HG03469 (cell line): ENCODE data around the gene H2AZ2.
"Not testable (repeated sequence)": the region's sequence is repeated elsewhere in the genome, so short reads cannot be mapped to it uniquely, and the experiment has no call there.

Experiments used
- ATAC-seq: cut with Tn5 transposase; IDR thresholded peaks from one replicate; pipeline ENCODE4 v1.9.1; 2021; ENCODE audit warnings: mild to moderate bottlenecking, moderate library complexity, moderate number of reproducible peaks; ENCODE audit not compliant: unreplicated experiment

Gene H2AZ2

GRCh38 chr7:44787762-44788161 lies 60.1 kb downstream of the H2AZ2 start:
- ATAC-seq: no peak

- ATAC-seq: no peak
Measured at GRCh38 chr7:44787041-44787440, 60.8 kb downstream of the H2AZ2 start.

- ATAC-seq: not testable (repeated sequence)
Measured at GRCh38 chr7:44785218-44785617, 62.7 kb downstream of the H2AZ2 start.

DNA sequence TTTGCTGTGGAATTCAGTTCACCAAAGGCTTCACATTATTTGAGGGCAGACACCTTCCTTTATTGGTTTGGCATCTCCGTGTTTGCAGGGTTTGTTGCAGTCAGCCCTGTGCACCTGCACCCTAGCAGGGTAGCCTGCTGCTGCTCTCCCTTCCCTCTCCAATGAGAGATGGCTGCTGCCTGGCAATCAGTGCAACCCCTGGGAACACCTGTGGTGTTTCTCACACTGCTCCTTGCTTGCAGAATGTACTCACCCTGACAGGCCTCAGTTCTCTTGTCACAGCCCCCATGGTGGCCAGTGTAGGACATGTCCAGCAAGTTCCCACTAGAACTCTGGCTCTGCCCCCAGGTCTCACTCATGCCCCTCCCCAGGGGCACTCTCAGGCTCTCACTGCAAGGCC lies 63.5 kb downstream of the H2AZ2 start:
- ATAC-seq: no peak

GRCh38 chr7:44783407-44783806 lies 64.5 kb downstream of the H2AZ2 start:
- ATAC-seq: no peak

DNA sequence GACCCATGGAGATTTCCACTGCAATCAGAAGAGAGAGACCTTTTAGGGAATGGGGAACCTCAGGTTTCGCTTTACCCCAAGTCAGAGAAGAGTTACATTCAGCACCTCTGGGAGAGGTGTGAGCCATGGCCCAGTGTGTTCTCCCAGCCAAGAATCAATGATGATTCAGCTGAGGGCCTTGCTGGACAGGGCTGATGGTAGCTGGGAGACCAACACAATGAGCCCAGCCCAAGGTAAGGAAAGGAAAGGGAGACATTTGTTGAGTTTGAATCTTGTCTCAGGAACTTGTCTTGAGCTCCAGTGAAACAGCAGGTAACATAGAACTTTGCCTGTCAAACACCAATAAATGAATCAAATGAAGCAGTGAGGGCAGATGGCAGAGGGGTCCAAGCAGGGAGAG lies 65.4 kb downstream of the H2AZ2 start:
- ATAC-seq: no peak
